ENCODE measurements around the gene KCTD11.
A peak's percentile ranks its signal among the peaks of the same experiment; 100 is the strongest.
"Not testable (repeated sequence)": the region's sequence is repeated elsewhere in the genome, so short reads cannot be mapped to it uniquely, and the experiment has no call there.

The KCTD11 gene

GRCh38 chr17:7323731-7324437 lies 28.1 kb upstream of the KCTD11 start:
- peak; percentile 17 for DNase-seq

GRCh38 chr17:7324438-7324779 lies 27.6 kb upstream of the KCTD11 start:
- DNase-seq: no peak

DNA sequence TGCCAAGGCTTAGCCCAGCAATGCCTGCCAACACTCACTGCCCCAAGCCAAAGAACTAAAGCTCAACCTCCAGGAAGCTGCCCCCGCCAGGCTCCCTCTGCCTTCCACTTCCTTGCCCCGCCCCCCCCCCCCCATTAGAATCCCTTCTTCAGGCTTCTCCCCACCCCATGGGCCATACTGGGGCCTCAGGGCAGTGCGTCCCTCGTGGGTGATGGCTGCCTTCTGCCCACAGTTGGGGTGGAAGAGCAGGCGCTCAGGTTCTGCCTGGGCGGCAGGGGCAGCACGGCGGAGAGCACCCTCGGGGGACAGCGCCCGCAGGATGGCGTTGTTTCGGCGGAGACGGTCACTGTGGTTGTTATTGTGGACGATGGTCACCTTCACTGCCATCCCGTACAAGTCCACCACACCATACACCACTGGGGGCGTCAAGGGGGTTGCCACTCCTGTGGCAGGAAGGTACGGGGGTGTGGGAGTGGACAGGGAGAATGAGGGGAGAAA lies 26.9 kb upstream of the KCTD11 start:
- no peak for DNase-seq

GRCh38 chr17:7326186-7326585 lies 25.8 kb upstream of the KCTD11 start:
- DNase-seq: no peak

- DNase-seq: no peak
Observed at GRCh38 chr17:7327056-7327455, 24.9 kb upstream of the KCTD11 start.

GRCh38 chr17:7327501-7327900 lies 24.5 kb upstream of the KCTD11 start:
- no peak for DNase-seq

DNA sequence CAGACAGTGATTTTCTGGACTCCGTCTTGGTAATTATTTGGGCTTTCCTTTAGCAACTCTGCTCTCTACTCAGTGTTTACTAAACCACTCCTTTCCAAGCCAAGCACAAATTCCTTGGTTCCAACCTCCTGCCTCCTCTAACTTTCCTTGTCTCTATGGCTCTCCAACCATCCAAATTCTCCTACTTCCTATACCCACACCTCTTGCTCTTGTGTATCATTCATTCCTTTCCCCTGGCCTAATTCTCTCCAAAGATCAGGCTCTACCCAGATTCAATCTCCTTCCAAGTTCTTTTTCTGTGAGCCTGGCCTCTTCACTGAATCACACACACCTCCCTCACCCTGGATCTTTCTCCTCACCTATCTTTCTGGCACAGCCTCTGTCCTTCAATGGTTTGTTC lies 24.0 kb upstream of the KCTD11 start:
- no peak for DNase-seq

- no peak for DNase-seq
Observed at GRCh38 chr17:7328840-7329373, 23.1 kb upstream of the KCTD11 start, which contains the start of gene NEURL4. Gene NEURL4 (minus strand): TSS chr17:7329335. CDS start chr17:7329312, 23 bp downstream.

GRCh38 chr17:7329374-7329996 lies 22.5 kb upstream of the KCTD11 start:
- peak; percentile 97 for DNase-seq

DNA sequence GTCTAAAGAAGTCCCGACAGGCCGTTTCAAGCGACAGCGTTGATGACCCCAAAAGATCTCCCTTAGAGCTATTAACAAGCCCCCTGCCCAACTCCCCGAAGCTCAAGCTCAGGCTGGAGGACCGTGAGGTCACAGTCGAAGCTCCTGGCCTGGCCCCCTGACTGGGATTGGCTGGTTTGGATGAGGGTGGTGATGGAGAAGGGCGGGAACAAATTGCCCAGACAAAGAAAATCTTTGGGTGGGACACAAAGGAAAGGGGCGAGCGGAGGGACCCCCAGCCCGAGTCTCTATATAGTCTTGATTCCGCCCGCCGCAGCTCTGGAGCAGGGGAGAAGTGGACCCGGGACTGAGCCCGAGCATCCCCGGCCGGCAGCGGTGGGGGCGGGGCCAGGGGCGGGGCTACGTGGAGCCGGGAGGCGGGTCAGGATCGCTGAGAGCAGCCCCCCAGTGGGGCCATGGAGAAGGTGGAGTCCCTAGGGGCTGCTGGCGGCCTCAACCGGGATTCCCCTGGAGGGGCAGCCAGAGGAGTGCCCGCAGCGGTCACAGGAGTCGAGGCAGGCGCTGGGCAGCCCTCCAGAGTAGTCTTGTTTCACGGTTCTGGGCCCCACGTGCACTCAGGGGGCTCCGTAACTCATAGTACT lies 21.8 kb upstream of the KCTD11 start:
- peak; percentile 89 for DNase-seq

DNA sequence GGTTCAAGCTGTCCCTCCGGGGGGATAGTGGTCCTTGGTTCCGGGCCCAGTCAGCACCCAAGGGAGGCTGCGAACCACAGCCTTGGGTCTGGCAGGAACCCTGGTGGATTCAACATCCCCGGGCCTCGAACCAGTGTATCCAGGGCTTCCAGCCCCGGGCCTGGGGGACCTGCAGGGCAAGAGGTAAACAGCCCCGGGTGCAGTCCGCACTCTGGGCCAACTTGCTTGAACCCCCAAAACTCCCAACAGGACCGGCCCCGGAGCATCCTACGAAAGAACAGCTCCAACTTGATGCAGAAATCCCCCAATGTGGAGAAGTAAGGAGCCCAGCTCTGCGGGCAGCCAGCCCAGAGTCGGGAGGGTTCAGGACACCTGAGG lies 21.3 kb upstream of the KCTD11 start:
- DNase-seq: no peak

- no peak for DNase-seq
Observed at GRCh38 chr17:7332111-7332510, 19.9 kb upstream of the KCTD11 start.

DNA sequence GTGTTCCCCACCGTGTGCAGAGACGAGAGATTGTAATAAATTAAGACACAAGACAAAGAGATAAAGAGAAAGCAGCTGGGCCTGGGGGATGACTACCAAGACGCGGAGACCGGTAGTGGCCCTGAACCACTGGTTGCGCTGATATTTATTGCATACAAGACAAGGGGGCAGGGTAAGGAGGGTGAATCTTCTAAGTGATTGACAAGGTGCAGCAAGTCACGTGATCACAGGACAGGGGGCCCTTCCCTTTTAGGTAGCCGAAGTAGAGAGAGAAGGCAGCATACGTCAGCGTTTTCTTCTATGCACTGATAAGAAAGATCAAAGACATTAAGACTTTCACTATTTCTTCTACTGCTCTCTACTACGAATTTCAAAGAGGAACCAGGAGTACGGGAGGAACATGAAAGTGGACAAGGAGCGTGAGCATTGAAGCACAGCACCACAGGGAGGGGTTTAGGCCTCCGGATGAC lies 19.3 kb upstream of the KCTD11 start:
- DNase-seq: not testable (repeated sequence)

DNA sequence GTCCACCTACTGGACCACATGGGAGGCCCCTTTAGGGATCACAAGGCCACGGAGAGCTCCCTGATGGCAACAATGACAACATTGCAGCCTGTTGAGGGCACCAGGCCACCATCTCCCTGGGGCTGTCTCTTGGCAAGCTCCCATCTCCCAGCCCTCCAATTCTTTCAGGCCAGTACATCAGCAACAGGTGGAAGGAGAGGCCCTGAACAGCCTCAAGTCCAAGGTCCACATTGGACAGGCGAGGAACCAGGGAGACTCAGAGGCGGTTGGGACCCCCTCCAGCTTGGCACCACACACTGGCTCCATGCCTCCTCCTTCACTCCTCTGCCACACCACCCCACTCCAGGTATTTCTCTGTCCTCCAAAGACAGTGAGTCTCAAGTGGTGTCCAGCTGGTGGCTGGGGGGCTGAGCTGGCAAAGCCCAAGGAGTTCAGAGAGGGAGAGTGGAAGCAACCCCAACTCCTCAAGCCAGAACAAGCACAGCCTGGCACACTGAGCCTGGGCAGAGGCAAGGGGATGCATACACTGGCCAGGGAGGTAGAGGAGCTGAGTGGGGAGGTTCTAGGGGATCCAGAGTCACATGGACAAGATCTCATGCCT lies 16.9 kb upstream of the KCTD11 start:
- DNase-seq: no peak

DNA sequence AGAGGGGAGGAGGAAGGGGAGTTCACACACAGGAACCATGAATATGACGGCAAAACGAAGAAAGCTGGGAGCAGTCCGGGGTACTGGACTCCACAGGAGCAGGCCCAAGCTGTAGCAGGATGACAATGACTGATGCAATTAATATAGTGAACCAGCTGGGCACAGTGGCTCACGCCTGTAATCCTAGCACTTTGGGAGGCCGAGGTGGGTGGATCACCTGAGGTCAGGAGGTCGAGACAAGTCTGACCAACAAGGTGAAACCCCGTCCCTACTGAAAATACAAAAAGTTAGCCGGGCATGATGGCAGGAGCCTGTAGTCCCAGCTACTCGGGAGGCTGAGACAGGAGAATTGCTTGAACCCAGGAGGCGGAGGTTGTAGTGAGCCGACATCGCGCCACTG lies 16.2 kb upstream of the KCTD11 start:
- DNase-seq: not testable (repeated sequence)

DNA sequence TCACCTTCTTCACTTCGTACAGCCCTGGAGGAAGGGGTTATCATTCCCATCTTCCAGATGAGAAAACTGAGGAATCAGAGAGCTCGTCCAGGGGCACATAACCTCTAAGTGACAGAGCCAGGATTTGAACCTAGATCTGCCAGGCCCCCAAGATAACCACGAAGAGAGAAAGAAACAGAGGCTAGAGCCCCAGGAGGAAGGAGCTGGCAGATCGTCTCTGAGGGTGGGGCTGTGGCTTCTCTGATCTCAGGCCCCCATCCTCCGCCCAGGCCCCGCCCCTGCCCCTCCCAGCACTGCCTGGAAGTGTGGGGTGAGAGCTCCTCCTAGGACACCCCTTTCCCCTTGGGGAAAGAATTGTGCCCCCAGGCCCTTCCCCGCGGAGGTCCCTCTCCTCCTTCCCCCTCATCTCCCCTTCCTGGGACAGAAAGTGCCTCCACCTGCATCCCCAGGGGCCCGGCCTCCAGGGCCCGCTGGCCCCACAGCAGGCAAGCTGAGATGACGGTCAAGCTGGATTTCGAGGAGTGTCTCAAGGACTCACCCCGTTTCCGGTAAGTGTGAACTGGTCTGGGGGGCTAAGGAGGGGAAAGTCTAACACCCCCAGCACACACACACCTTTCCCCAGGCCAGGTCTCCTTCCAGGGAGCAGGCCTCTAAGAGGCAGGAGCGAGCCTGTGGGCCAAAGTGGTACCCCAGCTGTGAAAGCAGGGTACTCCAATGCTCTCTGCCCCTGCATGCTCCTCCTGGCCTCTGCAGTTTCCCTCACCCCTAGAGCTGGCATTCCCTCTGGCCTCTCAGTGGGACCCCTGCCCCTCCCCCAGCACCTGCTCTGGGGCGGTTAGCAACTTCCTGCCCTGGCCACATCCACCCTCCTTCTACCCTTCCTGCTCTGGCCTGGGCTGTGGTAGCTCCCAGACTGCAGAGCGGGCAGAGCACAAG lies 15.5 kb upstream of the KCTD11 start, which contains the start of gene ACAP1:
ACAP1 (plus strand) TSS at position 290 of the 936 bp plus-strand sequence; CDS start at position 496, 206 bp downstream.
- DNase-seq: no peak

DNA sequence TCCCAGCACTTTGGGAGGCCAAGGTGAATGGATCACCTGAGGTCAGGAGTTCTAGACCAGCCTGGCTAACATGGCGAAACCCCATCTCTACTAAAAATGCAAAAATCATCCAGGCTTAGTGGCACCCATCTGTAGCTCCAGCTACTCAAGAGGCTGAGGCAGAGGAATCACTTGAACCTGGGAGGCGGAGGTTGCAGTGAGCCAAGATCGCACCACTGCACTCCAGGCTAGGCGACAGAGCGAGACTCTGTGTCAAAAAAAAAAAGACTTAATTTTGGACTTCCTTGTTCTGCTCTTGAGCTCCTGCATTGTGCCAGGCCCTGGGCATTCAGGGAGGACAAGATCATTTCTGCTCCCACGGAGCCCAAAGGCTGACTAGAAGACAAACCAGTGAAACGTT lies 14.4 kb upstream of the KCTD11 start:
- not testable (repeated sequence) for DNase-seq

DNA sequence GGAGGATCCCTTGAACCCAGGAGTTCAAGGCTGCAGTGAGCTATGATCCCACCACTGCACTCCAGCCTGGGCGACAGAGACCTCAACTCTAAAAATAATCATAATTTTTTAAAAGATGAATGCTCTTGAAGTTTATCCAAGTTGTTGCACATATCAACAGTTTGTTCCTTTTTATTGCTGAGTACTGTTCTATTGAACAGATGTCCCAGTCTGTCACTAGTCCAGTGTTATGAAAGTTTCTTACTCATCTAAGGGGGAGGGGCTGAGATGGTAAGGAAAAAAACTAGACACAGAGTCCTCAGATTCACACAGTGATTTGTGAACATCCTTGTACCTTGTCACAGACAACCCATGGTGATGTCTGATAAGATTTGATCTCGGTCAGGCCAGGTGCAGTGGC lies 11.8 kb upstream of the KCTD11 start:
- no peak for DNase-seq

- no peak for DNase-seq
Observed at GRCh38 chr17:7341842-7342241, 10.1 kb upstream of the KCTD11 start.

GRCh38 chr17:7343250-7343649 lies 8.7 kb upstream of the KCTD11 start:
- no peak for DNase-seq

- DNase-seq: no peak
Observed at GRCh38 chr17:7346761-7347614, 5.0 kb upstream of the KCTD11 start.

Data from NCI-H510A treated with DMSO at 0.1 percent for 48 hours (cell line).